ENCODE measurements around the gene PMEPA1.

Gene PMEPA1

DNA sequence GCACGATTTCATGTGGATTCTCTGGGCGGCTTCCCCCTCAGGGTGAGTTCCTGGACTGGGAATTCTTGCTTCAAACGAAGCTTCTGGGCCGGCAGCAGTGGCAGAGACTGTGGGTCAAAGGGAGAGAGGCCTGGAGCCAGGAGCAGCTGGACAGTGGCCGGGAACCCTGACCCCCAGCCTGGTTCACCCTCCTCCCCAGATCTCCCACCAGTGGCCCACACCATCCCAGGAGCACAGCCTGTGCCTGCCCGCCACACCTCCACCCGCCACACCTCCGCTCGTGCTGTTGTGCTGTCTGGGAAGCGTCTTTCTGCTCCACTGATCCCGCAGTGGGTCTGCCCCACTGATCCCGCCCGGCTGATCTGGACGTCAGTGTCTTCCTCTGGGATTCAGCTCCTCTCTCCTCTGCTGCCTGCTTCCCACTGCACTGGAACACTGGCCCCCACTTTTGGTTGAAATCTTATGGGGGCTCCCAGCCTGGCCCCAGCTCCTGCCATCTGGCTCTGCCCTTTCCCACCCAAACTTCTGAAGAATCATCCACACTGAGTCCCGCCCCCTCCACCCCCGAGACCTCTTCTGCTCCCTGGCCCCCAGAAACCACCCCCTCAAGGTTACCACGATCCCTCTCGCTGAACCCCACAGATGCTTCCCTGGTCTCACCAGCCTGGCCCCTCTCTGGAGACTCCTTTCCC is 99.4 kb downstream of the PMEPA1 start:
- H3K4me3 ChIP-seq (ENCODE audit: low read depth, low read length): no peak overlapping the region
- TF ChIP-seq CTCF (IDR thresholded peaks at IDR 0.05; ENCODE audit: control insufficient read depth, extremely low read depth, insufficient read depth): no peak
- no peak for DNase-seq (ENCODE audit: low read depth)

DNA sequence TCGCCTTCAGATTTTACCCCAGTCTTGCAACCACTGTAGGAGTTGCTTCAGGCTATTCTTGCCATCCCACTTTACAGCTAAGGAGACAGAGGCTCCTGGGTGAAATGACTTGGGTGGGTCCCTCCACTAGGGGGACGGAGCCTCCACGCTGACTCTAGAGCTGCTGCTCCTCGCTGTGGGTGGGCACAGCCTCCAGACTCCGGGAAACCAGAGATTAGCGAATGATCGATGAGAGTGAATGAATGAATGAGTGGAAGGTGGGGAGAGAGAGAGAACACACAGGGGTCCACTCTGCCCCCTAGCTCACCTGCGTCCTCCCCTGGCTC is 100.0 kb downstream of the PMEPA1 start:
- DNase-seq (ENCODE audit: low read depth): no peak
- H3K4me3 ChIP-seq (ENCODE audit: low read depth, low read length): no peak overlapping the region
- no peak for TF ChIP-seq CTCF (IDR thresholded peaks at IDR 0.05; ENCODE audit: control insufficient read depth, extremely low read depth, insufficient read depth)

GRCh38 chr20:57609086-57609841 is 100.6 kb downstream of the PMEPA1 start:
- no peak overlapping the region for H3K4me3 ChIP-seq (ENCODE audit: low read depth, low read length)
- no peak for TF ChIP-seq CTCF (IDR thresholded peaks at IDR 0.05; ENCODE audit: control insufficient read depth, extremely low read depth, insufficient read depth)
- DNase-seq (ENCODE audit: low read depth): no peak

DNA sequence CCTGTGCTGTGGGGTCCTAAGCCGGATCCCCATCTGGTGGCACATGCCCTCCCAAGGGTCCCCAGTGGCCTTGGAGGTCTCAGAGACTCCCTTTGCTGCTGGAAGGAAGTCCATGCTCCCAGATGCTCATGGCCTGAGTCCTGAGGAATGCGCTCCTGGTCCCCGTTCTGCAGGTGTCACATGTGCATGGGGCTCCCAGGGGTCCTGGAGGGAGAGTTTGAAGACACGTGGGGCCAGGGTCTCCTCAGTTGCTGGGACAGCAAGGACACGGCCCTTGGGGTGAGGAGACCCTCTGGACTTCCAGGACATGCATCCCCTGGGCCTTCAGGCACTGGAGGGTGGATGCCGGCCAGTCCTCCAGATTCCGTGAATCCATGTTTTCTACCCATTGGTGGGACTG is 101.3 kb downstream of the PMEPA1 start:
- TF ChIP-seq CTCF (IDR thresholded peaks at IDR 0.05; ENCODE audit: control insufficient read depth, extremely low read depth, insufficient read depth): no peak
- DNase-seq (ENCODE audit: low read depth): no peak
- no peak overlapping the region for H3K4me3 ChIP-seq (ENCODE audit: low read depth, low read length)

- no peak for TF ChIP-seq CTCF (IDR thresholded peaks at IDR 0.05; ENCODE audit: control insufficient read depth, extremely low read depth, insufficient read depth)
Observed at GRCh38 chr20:57605878-57606277, 103.9 kb downstream of the PMEPA1 start.

DNA sequence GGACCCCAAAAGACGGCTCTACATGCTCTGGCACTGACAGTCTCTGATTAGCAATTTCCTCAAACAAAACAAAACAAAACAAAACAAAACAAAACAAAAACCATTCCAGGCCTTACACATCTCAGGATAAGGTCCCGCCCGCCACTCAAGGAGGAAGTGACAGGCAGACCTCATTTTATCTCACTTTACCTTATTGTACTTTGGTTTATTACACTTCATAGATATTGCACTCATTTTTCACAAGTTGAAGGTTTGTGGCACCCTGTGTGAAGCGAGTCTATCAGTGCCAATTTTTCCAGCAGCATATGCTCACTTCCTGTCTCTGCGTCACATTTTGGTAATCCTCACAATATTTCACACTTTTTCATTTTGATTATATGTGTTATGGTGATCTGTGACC is 104.8 kb downstream of the PMEPA1 start:
- TF ChIP-seq CTCF (IDR thresholded peaks at IDR 0.05; ENCODE audit: control insufficient read depth, extremely low read depth, insufficient read depth): no peak
- DNase-seq (ENCODE audit: low read depth): no peak
- H3K4me3 ChIP-seq (ENCODE audit: low read depth, low read length): no peak overlapping the region

More at GRCh38 chr20:57605878-57606277, 103.9 kb downstream of the PMEPA1 start:
- no peak overlapping the region for H3K4me3 ChIP-seq (ENCODE audit: low read depth, low read length)
- no peak for DNase-seq (ENCODE audit: low read depth)

Measured in LNCaP clone FGC (cell line).